Neural progenitor cell (in vitro differentiated cells): Measurements from ENCODE around the gene GORAB. TPM values are rescaled to one million over a fixed set of nuclear protein-coding genes. Genes with fewer than 3 reads are reported as not detected.

Source experiments
- DNase-seq: peaks from one replicate; pipeline ENCODE4 v3.0.0-alpha.2; 2016; ENCODE audit warnings: low spot score
- H2AFZ ChIP-seq: fragments of 200-600 bp; sonication (generic); replicated peaks from 2 replicates; pipeline ENCODE4 v1.6.1; 2016; ENCODE audit warnings: antibody characterized with exemption
- H3F3A ChIP-seq: fragments of 200-600 bp; sonication (generic); 2 replicates; pipeline ENCODE4 v1.6.1; 2016; ENCODE audit warnings: antibody characterized with exemption, low read depth
- H3K27ac ChIP-seq: fragments of 200-600 bp; sonication (generic); 2 replicates; pipeline ENCODE4 v1.5.1; 2016; ENCODE audit warnings: mild to moderate bottlenecking
- H3K27me3 ChIP-seq: fragments of 200-600 bp; sonication (generic); 2 replicates; pipeline ENCODE4 v1.6.1; 2016; ENCODE audit warnings: mild to moderate bottlenecking, moderate library complexity
- H3K36me3 ChIP-seq: fragments of 200-600 bp; sonication (generic); 2 replicates; pipeline ENCODE4 v1.5.1; 2016
- H3K4me1 ChIP-seq: fragments of 200-600 bp; sonication (generic); 2 replicates; pipeline ENCODE4 v1.6.1; 2016; ENCODE audit warnings: mixed run types
- H3K4me2 ChIP-seq: fragments of 200-600 bp; sonication (generic); 2 replicates; pipeline ENCODE4 v1.6.1; 2016
- H3K4me3 ChIP-seq: fragments of 200-600 bp; sonication (generic); 2 replicates; pipeline ENCODE4 v1.5.1; 2016
- H3K79me2 ChIP-seq: fragments of 200-600 bp; sonication (generic); 2 replicates; pipeline ENCODE4 v1.6.1; 2016; ENCODE audit warnings: low read depth
- H3K9ac ChIP-seq: fragments of 200-600 bp; sonication (generic); 2 replicates; pipeline ENCODE4 v1.6.1; 2016
- H3K9me3 ChIP-seq: fragments of 200-600 bp; sonication (generic); 2 replicates; pipeline ENCODE4 v1.5.1; 2016; ENCODE audit warnings: low read depth
- H4K20me1 ChIP-seq: fragments of 200-600 bp; sonication (generic); 2 replicates; pipeline ENCODE4 v1.6.1; 2016; ENCODE audit warnings: low read depth
- H3K27ac Mint-ChIP-seq: 3 replicates; pipeline ENCODE4 v1.8.0; 2021; ENCODE audit warnings: mixed read lengths
- H3K27me3 Mint-ChIP-seq: 2 replicates; pipeline ENCODE4 v1.8.0; 2022; ENCODE audit warnings: low read depth, mild to moderate bottlenecking, inconsistent platforms, moderate library complexity, mixed read lengths; ENCODE audit not compliant: insufficient read depth
- H3K36me3 Mint-ChIP-seq: 3 replicates; pipeline ENCODE4 v1.8.0; 2021; ENCODE audit warnings: mixed read lengths
- H3K4me1 Mint-ChIP-seq: 3 replicates; pipeline ENCODE4 v1.8.0; 2021; ENCODE audit warnings: mixed read lengths
- H3K4me3 Mint-ChIP-seq: 3 replicates; pipeline ENCODE4 v1.8.0; 2021; ENCODE audit warnings: mild to moderate bottlenecking, moderate library complexity, mixed read lengths
- H3K9me3 Mint-ChIP-seq: 3 replicates; pipeline ENCODE4 v1.8.0; 2020; ENCODE audit warnings: mixed read lengths
- CTCF ChIP-seq: fragments of 200-600 bp; sonication (generic); IDR thresholded peaks from 2 replicates; pipeline ENCODE4 v1.5.1; 2017; ENCODE audit warnings: antibody characterized with exemption, mild to moderate bottlenecking
- EZH2 ChIP-seq: fragments of 200-600 bp; sonication (generic); IDR thresholded peaks from 2 replicates; pipeline ENCODE4 v1.6.1; 2017; ENCODE audit warnings: antibody characterized with exemption, mild to moderate bottlenecking, moderate library complexity
- EZH2phosphoT487 ChIP-seq: fragments of 200-600 bp; sonication (generic); IDR thresholded peaks from 2 replicates; pipeline ENCODE4 v1.6.1; 2017; ENCODE audit warnings: antibody characterized with exemption
- total RNA-seq: library from RNA; depleted of rRNA; stranded (reverse); fragments of >200 nt; gene quantifications from 2 replicates; pipeline ENCODE4 v1.2.3, GENCODE V29; 2015; ENCODE audit warnings: low replicate concordance

The GORAB gene
- total RNA-seq, 1 donor from 2014 or later, result 23.8 TPM

GRCh38 chr1:170558731-170559130 lies 26.8 kb downstream of the GORAB start:
- no peaks in the 10 kb centered on the region for H3K4me1 ChIP-seq
- no peak overlapping the region for H3K4me2 ChIP-seq
- no peaks in the 10 kb centered on the region for H3K79me2 ChIP-seq
- no peak overlapping the region for H3K4me3 Mint-ChIP-seq
- H3K4me3 ChIP-seq, result no peak overlapping the region
- H3K4me1 Mint-ChIP-seq, result peaks cover 21% of the 10 kb centered on the region
- TF ChIP-seq EZH2, result no peak
- TF ChIP-seq EZH2phosphoT487, result no peak
- no peak for TF ChIP-seq CTCF
- H4K20me1 ChIP-seq, result no peaks in the 10 kb centered on the region
- no peak overlapping the region for H2AFZ ChIP-seq
- DNase-seq, result no peak
- no peak overlapping the region for H3K9ac ChIP-seq
- no peak overlapping the region for H3K27ac ChIP-seq
- H3K27me3 Mint-ChIP-seq, result no peaks in the 10 kb centered on the region
- H3K27me3 ChIP-seq, result no peaks in the 10 kb centered on the region
- H3K9me3 Mint-ChIP-seq, result peaks cover 12% of the 10 kb centered on the region
- H3F3A ChIP-seq, result no peaks in the 10 kb centered on the region
- H3K36me3 ChIP-seq, result peaks cover 1% of the 10 kb centered on the region
- peak overlapping the region; percentile 53 for H3K27ac Mint-ChIP-seq
- H3K9me3 ChIP-seq, result no peaks in the 10 kb centered on the region
- H3K36me3 Mint-ChIP-seq, result peaks cover 2% of the 10 kb centered on the region

- Histone ChIP-seq H3K79me2 (no peaks in the 10 kb centered on the region), H3K36me3 (no peaks in the 10 kb centered on the region), H3K9me3 (no peaks in the 10 kb centered on the region), H3K4me1 (no peaks in the 10 kb centered on the region), H3K4me3 (no peak overlapping the region), H3K4me2 (no peak overlapping the region), H4K20me1 (no peaks in the 10 kb centered on the region), H3K9ac (no peak overlapping the region), H3F3A (no peaks in the 10 kb centered on the region), H2AFZ (no peak overlapping the region), H3K27me3 (no peaks in the 10 kb centered on the region), H3K27ac (no peak overlapping the region)
- peaks cover 25% of the 10 kb centered on the region for H3K4me1 Mint-ChIP-seq
- H3K36me3 Mint-ChIP-seq, result peaks cover 2% of the 10 kb centered on the region
- peaks cover 12% of the 10 kb centered on the region for H3K9me3 Mint-ChIP-seq
- no peak for DNase-seq
- no peak overlapping the region for H3K4me3 Mint-ChIP-seq
- H3K27me3 Mint-ChIP-seq, result no peaks in the 10 kb centered on the region
- no peak overlapping the region for H3K27ac Mint-ChIP-seq
- no peak for TF ChIP-seq CTCF
- no peak for TF ChIP-seq EZH2phosphoT487
- no peak for TF ChIP-seq EZH2
Measured at GRCh38 chr1:170559166-170559565, 27.2 kb downstream of the GORAB start.

GRCh38 chr1:170560681-170561285 lies 28.8 kb downstream of the GORAB start:
- no peak for TF ChIP-seq EZH2
- no peak for TF ChIP-seq CTCF
- TF ChIP-seq EZH2phosphoT487, result no peak
- no peak for DNase-seq
- H3K27me3 ChIP-seq, result no peaks in the 10 kb centered on the region
- H3F3A ChIP-seq, result no peaks in the 10 kb centered on the region
- Mint-ChIP-seq H3K4me3 (no peak overlapping the region), H3K4me1 (peaks cover 31% of the 10 kb centered on the region), H3K36me3 (no peaks in the 10 kb centered on the region), H3K9me3 (peaks cover 12% of the 10 kb centered on the region), H3K27ac (no peak overlapping the region), H3K27me3 (no peaks in the 10 kb centered on the region)
- no peak overlapping the region for H2AFZ ChIP-seq
- H3K9ac ChIP-seq, result no peak overlapping the region
- H3K9me3 ChIP-seq, result no peaks in the 10 kb centered on the region
- H4K20me1 ChIP-seq, result no peaks in the 10 kb centered on the region
- no peak overlapping the region for H3K4me2 ChIP-seq
- H3K27ac ChIP-seq, result no peak overlapping the region
- no peaks in the 10 kb centered on the region for H3K36me3 ChIP-seq
- H3K4me1 ChIP-seq, result no peaks in the 10 kb centered on the region
- H3K4me3 ChIP-seq, result no peak overlapping the region
- H3K79me2 ChIP-seq, result no peaks in the 10 kb centered on the region
